RWPE1 (cell line): ENCODE data around the gene FAM184B.

Experiments
- CTCF ChIA-PET: fragments of 350-600 bp; sonication (Branson Sonifier 250); formaldehyde crosslinking; extraction: SDS; loops from one replicate; lab custom pipeline; 2021; lab: Yijun Ruan, JAX
- POLR2A ChIA-PET: fragments of 400-600 bp; formaldehyde crosslinking; extraction: SDS; loops from one replicate; lab custom pipeline; 2020; ENCODE audit warnings: antibody characterized with exemption; ENCODE audit not compliant: low non-redundant PET; lab: Yijun Ruan, JAX
- DNase-seq: peaks from one replicate; pipeline ENCODE4 v3.0.0; 2012; ENCODE audit warnings: low spot score
- H3K27ac ChIP-seq: fragments of 450-650 bp; 2 replicates; pipeline ENCODE4 v1.5.1; 2017
- TF ChIP-seq, protein P1 (sequence below): fragments of 450-650 bp; conservative IDR thresholded peaks from 2 replicates; pipeline ENCODE4 v1.5.1; 2017; ENCODE audit warnings: low read depth, mild to moderate bottlenecking

Gene FAM184B

DNA sequence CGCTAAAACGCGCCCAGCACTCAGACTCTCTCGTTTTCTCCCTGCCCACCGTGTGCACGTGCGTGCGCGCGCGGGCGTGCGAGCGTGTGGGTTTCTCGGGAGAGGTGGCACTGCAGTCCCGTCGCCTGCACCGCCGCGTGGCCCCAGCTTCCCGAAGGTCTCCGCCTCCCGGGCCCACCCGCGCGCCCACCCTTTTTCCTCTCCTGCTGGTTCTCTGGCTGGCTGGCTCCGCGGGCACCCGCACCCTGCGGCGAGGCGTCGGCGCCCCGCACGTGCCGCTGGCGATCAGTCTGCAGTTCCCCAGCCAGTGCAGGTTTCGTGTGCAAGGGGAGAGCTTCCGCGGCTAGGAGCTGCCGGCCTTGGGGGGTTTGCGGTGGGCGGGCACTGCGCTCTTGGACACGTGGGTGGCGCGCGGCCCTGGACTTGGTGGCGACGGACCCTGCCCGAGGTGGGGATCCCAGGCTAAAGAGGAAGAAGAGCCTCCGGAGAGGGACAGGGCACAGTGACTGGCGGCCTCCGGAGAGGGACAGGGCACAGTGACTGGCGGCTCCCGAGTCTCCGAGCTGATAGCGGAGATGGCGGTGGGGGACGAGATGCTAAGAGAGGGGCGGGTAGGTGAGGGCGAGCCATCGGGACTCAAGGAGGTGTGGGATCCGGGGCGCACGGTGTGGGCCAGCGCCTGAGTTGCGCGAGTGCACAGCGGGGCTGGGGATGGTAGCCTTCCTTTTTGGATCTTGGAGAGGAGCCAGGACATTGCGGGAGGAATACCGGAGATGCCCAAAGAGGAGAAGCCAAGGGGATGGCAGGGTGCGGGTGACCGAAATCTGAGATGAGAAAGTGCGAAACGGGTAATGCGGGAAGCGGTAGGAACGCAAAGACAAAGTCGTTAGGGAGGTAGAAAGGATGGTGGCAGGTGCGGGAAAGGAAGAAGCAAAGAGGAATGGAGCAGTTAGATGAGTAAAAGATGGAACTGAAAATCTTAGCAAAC lies at the start of gene FAM184B:
TSS of gene FAM184B (minus strand) at position 322 of the 988 bp plus-strand sequence. CDS start 322 bp downstream, outside the sequence.
- H3K27ac ChIP-seq = no peak within 1 kb of the TSS
- ChIA-PET POLR2A (no interaction called here), CTCF (no interaction called here)
- DNase-seq = no peak
- TF ChIP-seq, protein P1, sequence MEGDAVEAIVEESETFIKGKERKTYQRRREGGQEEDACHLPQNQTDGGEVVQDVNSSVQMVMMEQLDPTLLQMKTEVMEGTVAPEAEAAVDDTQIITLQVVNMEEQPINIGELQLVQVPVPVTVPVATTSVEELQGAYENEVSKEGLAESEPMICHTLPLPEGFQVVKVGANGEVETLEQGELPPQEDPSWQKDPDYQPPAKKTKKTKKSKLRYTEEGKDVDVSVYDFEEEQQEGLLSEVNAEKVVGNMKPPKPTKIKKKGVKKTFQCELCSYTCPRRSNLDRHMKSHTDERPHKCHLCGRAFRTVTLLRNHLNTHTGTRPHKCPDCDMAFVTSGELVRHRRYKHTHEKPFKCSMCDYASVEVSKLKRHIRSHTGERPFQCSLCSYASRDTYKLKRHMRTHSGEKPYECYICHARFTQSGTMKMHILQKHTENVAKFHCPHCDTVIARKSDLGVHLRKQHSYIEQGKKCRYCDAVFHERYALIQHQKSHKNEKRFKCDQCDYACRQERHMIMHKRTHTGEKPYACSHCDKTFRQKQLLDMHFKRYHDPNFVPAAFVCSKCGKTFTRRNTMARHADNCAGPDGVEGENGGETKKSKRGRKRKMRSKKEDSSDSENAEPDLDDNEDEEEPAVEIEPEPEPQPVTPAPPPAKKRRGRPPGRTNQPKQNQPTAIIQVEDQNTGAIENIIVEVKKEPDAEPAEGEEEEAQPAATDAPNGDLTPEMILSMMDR = no peak

DNA sequence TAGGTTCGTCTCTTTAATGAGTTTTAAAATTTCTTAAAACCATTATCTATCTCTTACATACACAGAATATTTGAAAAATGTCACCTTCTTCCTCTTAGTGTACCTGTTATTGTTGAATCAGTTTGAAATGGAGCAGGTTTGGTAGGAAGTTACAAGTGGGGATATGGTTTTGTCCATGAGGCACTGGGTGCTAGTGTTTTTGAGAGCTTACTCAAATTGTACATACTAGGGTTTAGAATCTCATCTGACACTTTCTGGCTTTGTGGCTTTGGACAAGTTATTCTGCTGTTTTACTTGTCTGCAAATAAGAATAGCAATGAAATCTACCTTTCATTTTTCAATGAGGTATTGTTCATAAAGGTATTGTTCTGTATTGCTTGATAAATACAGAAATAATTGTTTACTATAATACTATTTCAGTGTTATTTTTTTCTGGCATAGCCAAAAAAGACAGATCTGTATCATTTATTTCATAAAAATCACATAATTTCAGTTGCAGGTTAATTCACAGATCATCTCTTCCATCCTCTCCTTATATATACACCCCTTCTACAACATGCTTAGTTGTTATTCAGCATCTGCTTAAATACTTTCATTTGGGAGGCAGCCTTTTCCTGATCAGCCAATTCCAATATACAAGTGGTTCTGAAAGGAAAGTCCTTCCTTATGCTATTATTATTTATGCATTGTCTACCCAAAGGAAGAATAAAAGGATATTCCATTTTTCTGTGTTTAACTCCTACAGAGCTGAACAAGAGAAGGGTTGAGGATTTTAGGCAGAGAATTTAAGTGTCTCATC lies 42.6 kb upstream of the FAM184B start:
- ChIA-PET CTCF (no interaction called here), POLR2A (no interaction called here)
- TF ChIP-seq, protein P1 = no peak
- no peak overlapping the region for H3K27ac ChIP-seq
- no peak for DNase-seq

DNA sequence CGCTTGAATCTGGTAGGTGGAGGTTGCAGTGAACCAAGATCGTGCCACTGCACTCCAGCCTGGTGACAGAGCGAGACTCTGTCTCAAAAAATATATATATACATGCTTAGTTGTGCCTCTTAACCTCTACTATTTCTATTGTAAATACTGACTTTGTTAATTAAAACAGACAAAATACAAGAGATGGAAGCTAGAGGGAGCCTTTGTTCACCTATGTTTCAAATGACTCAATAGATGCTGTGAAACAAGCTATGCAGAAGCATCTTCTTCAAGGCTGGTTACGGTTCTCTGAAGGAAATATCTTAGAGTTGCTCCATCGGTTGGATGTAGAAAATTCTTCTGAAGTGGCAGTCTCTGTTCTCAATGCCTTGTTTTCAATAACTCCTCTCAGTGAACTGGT lies 35.6 kb upstream of the FAM184B start:
- H3K27ac ChIP-seq = no peak overlapping the region
- TF ChIP-seq, protein P1 = peak; percentile 54
- POLR2A ChIA-PET = interaction anchor here (0.7 kb wide), 1 partner anchor 15 kb away, joined by 3 read pairs; no protein-coding TSS in a partner anchor
- CTCF ChIA-PET = interaction anchor here (0.6 to 1.0 kb wide), 5 partner anchors 54 to 550 kb away, joined by 3 to 5 read pairs (median 3); no protein-coding TSS in a partner anchor
- peak; percentile 4 for DNase-seq

DNA sequence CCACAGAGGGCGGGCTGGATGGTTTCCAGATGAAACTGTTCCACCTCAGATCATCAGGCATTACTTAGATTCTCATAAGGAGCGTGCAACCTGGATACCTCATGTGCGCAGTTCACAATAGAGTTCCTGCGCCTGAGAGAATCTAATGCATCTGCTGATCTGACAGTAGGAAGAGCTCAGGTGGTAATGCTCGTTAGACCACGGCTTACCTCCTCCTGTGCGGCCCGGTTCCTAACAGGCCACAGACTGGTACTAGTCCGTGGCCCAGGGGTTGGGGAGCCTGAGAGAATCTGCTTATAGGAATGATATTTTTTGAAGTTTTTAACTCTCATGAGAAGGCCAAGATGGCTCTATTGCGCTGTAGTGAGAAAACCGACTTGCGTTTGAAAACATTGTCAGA lies 34.7 kb upstream of the FAM184B start:
- DNase-seq = no peak
- TF ChIP-seq, protein P1 = no peak
- no peak overlapping the region for H3K27ac ChIP-seq
- POLR2A ChIA-PET = no interaction called here
- CTCF ChIA-PET = no interaction called here

DNA sequence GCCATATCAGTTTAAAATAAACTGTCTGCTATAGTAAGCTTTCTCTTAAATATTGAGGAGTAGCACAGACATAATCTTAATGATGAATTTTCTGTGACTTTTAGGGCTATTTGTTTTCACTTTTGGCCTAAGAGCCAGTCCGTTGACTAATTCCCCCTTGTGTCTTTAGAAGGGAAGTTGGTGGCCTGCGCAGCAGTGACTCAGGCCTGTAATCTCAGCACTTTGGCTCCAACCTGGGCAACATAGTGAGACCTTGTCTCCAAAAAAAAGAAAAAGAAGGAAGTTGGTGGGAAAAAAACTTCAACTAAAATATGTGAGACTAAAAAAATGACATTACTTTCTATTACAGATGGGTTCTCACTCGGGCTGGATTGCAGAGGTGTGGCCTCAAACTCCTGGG lies 32.7 kb upstream of the FAM184B start:
- CTCF ChIA-PET = no interaction called here
- POLR2A ChIA-PET = no interaction called here
- DNase-seq = no peak

DNA sequence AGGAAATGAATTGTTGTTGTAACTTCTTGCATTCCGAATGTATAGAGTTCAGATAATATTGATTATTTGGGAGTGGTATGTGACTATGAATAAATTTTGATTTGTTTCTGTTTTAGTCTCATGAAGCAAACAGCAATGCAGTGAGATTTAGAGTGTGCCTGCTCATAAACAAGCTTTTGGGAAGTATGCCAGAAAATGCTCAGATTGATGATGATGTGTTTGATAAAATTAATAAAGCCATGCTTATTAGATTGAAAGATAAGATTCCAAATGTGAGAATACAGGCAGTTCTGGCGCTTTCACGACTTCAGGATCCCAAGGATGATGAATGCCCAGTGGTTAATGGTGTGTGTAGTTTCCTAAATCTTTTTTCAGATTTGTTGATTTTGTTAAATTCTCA lies 31.4 kb upstream of the FAM184B start:
- TF ChIP-seq, protein P1 = no peak
- ChIA-PET CTCF (interaction anchor here (0.6 kb wide), 1 partner anchor 222 kb away, joined by 5 read pairs; no protein-coding TSS in a partner anchor), POLR2A (no interaction called here)
- no peak for DNase-seq
- no peak overlapping the region for H3K27ac ChIP-seq

More for the DNA sequence above, 32.7 kb upstream of the FAM184B start:
- TF ChIP-seq, protein P1 = no peak
- no peak overlapping the region for H3K27ac ChIP-seq
